ENCODE data around the gene UPP2.

DNA sequence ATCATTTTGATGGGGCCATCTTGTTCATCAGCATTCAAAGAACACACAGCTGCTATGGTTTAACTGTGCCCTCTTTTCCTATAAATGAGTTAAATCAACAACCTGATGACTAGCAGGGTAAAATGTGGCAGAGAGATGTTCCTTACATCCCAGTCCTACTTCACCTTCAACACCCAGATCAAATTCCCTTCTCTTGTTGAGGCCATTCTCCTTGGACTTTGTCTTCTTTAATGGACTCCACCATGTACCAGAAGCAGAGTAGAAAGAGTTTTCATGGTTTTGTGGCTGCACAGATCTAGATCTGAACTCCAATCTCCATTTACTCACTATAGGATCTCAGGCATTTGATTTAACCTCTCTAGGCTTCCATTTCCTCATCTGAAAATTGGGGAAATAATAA is 6.4 kb upstream of the UPP2 start:
- TF ChIP-seq, protein P1, sequence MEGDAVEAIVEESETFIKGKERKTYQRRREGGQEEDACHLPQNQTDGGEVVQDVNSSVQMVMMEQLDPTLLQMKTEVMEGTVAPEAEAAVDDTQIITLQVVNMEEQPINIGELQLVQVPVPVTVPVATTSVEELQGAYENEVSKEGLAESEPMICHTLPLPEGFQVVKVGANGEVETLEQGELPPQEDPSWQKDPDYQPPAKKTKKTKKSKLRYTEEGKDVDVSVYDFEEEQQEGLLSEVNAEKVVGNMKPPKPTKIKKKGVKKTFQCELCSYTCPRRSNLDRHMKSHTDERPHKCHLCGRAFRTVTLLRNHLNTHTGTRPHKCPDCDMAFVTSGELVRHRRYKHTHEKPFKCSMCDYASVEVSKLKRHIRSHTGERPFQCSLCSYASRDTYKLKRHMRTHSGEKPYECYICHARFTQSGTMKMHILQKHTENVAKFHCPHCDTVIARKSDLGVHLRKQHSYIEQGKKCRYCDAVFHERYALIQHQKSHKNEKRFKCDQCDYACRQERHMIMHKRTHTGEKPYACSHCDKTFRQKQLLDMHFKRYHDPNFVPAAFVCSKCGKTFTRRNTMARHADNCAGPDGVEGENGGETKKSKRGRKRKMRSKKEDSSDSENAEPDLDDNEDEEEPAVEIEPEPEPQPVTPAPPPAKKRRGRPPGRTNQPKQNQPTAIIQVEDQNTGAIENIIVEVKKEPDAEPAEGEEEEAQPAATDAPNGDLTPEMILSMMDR (IDR thresholded peaks at IDR 0.05), result no peak
- TF ChIP-seq, protein P2, sequence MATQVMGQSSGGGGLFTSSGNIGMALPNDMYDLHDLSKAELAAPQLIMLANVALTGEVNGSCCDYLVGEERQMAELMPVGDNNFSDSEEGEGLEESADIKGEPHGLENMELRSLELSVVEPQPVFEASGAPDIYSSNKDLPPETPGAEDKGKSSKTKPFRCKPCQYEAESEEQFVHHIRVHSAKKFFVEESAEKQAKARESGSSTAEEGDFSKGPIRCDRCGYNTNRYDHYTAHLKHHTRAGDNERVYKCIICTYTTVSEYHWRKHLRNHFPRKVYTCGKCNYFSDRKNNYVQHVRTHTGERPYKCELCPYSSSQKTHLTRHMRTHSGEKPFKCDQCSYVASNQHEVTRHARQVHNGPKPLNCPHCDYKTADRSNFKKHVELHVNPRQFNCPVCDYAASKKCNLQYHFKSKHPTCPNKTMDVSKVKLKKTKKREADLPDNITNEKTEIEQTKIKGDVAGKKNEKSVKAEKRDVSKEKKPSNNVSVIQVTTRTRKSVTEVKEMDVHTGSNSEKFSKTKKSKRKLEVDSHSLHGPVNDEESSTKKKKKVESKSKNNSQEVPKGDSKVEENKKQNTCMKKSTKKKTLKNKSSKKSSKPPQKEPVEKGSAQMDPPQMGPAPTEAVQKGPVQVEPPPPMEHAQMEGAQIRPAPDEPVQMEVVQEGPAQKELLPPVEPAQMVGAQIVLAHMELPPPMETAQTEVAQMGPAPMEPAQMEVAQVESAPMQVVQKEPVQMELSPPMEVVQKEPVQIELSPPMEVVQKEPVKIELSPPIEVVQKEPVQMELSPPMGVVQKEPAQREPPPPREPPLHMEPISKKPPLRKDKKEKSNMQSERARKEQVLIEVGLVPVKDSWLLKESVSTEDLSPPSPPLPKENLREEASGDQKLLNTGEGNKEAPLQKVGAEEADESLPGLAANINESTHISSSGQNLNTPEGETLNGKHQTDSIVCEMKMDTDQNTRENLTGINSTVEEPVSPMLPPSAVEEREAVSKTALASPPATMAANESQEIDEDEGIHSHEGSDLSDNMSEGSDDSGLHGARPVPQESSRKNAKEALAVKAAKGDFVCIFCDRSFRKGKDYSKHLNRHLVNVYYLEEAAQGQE (IDR thresholded peaks at IDR 0.05; ENCODE audit: insufficient read depth in 1 of 2, low read depth in 2 of 2, low read length in 1 of 2), result no peak
- TF ChIP-seq POLR2AphosphoS5 (IDR thresholded peaks at IDR 0.05; ENCODE audit: low read depth, low read length), result no peak
